IMR-90 (cell line): ENCODE results near the gene RHOBTB3. TPM values are rescaled to one million over a fixed set of nuclear protein-coding genes. Genes with fewer than 3 reads are reported as not detected.
A peak's percentile ranks its signal among the peaks of the same experiment; 100 is the strongest.
"Not testable (repeated sequence)": the region's sequence is repeated elsewhere in the genome, so short reads cannot be mapped to it uniquely, and the experiment has no call there.

Experiments used
- ATAC-seq: fragments of 200-7000 bp; cut with Tn5 transposase; 2 replicates; pipeline ENCODE4 v1.9.1; 2020; ENCODE audit warnings: low read depth, mild to moderate bottlenecking, moderate library complexity
- BruUV-seq: library from RNA; stranded (reverse); fragments of 400-500 nt; replicated peaks from 2 replicates; lab custom pipeline; 2021; lab: Mats Ljungman, UMichigan
- CTCF ChIA-PET: fragments of 300-600 bp; formaldehyde crosslinking; extraction: SDS; loops from one replicate; lab custom pipeline; 2021; ENCODE audit warnings: antibody characterized with exemption; lab: Yijun Ruan, JAX
- POLR2A ChIA-PET: fragments of 300-600 bp; sonication (Branson Sonifier 250); formaldehyde crosslinking; loops from one replicate; lab custom pipeline; 2022; ENCODE audit warnings: antibody characterized with exemption; ENCODE audit not compliant: unreplicated experiment; lab: Charles Lee
- DNase-seq: peaks from one replicate; pipeline ENCODE4 v3.0.0; 2013
- H2AFZ ChIP-seq: replicated peaks from 2 replicates; pipeline ENCODE3; 2013; ENCODE audit warnings: low read length, mild to moderate bottlenecking; ENCODE audit not compliant: poor library complexity
- H2AK5ac ChIP-seq: 2 replicates; pipeline ENCODE4 v1.6.1; 2013; ENCODE audit warnings: low read depth, low read length, inconsistent platforms
- H2AK9ac ChIP-seq: replicated peaks from 2 replicates; pipeline ENCODE3; 2013; ENCODE audit warnings: mild to moderate bottlenecking, low read depth, low read length, moderate library complexity; ENCODE audit not compliant: poor library complexity
- H2BK120ac ChIP-seq: 2 replicates; pipeline ENCODE4 v1.6.1; 2013; ENCODE audit warnings: low read depth, low read length, inconsistent platforms
- H2BK15ac ChIP-seq: 3 replicates; pipeline ENCODE4 v1.6.1; 2013; ENCODE audit warnings: low read depth, low read length, inconsistent platforms
- H2BK20ac ChIP-seq: 2 replicates; pipeline ENCODE4 v1.6.1; 2013; ENCODE audit warnings: low read depth, mild to moderate bottlenecking, inconsistent platforms, low read length, moderate library complexity
- H2BK5ac ChIP-seq: 2 replicates; pipeline ENCODE4 v1.6.1; 2013; ENCODE audit warnings: mild to moderate bottlenecking, low read depth, low read length, inconsistent platforms; ENCODE audit not compliant: poor library complexity, severe bottlenecking
- H3K14ac ChIP-seq: replicated peaks from 2 replicates; pipeline ENCODE4 v1.6.1; 2013; ENCODE audit warnings: low read depth, low read length, inconsistent platforms
- H3K18ac ChIP-seq: 2 replicates; pipeline ENCODE4 v1.6.1; 2013; ENCODE audit warnings: low read depth, low read length, control low read depth
- H3K23ac ChIP-seq: 2 replicates; pipeline ENCODE4 v1.6.1; 2013; ENCODE audit warnings: low read depth, low read length, inconsistent platforms
- H3K27ac ChIP-seq: 2 replicates; pipeline ENCODE4 v1.5.1; 2013; ENCODE audit warnings: mild to moderate bottlenecking, control low read depth, low read length; ENCODE audit not compliant: insufficient read depth
- H3K27me3 ChIP-seq: 2 replicates; pipeline ENCODE4 v1.6.1; 2013; ENCODE audit warnings: low read length; ENCODE audit not compliant: control insufficient read depth, insufficient read depth
- H3K36me3 ChIP-seq: 2 replicates; pipeline ENCODE4 v1.6.1; 2013; ENCODE audit warnings: low read length, mixed read lengths; ENCODE audit not compliant: control insufficient read depth, insufficient read depth
- H3K4ac ChIP-seq: 2 replicates; pipeline ENCODE4 v1.6.1; 2013; ENCODE audit warnings: low read depth, low read length, inconsistent platforms
- H3K4me1 ChIP-seq: 2 replicates; pipeline ENCODE4 v1.6.1; 2013; ENCODE audit warnings: low read length, mixed read lengths; ENCODE audit not compliant: control insufficient read depth, insufficient read depth
- H3K4me2 ChIP-seq: 2 replicates; pipeline ENCODE4 v1.6.1; 2013; ENCODE audit warnings: low read depth, mild to moderate bottlenecking, control low read depth, low read length, moderate library complexity
- H3K4me3 ChIP-seq: 2 replicates; pipeline ENCODE4 v1.5.1; 2013; ENCODE audit warnings: low read depth, mild to moderate bottlenecking, control low read depth, low read length, moderate library complexity; ENCODE audit not compliant: insufficient read depth
- H3K56ac ChIP-seq: 2 replicates; pipeline ENCODE4 v1.6.1; 2013; ENCODE audit warnings: low read length, inconsistent platforms; ENCODE audit not compliant: insufficient read depth; ENCODE audit errors: extremely low read depth
- H3K79me1 ChIP-seq, 2 experiments: 2 replicates each; pipeline ENCODE4 v1.6.1; 2013; ENCODE audit warnings: low read length in 2 of 2, inconsistent platforms in 1 of 2, low read depth in 1 of 2
- H3K9ac ChIP-seq: 2 replicates; pipeline ENCODE4 v1.6.1; 2013; ENCODE audit warnings: low read depth, low read length, control low read depth
- H3K9me1 ChIP-seq: 2 replicates; pipeline ENCODE4 v1.6.1; 2013; ENCODE audit warnings: low read length, inconsistent platforms; ENCODE audit not compliant: insufficient read depth
- H3K9me3 ChIP-seq: 2 replicates; pipeline ENCODE4 v1.6.1; 2013; ENCODE audit warnings: low read length; ENCODE audit not compliant: control insufficient read depth, insufficient read depth
- H4K20me1 ChIP-seq: 2 replicates; pipeline ENCODE4 v1.6.1; 2013; ENCODE audit warnings: low read length, inconsistent platforms; ENCODE audit not compliant: insufficient read depth
- H4K5ac ChIP-seq: 2 replicates; pipeline ENCODE4 v1.6.1; 2013; ENCODE audit warnings: mild to moderate bottlenecking, low read depth, low read length, control low read depth
- H4K8ac ChIP-seq, 2 experiments: 2 replicates each; pipeline ENCODE4 v1.6.1; 2013; ENCODE audit warnings: low read depth in 2 of 2, low read length in 2 of 2, control low read depth in 1 of 2, inconsistent platforms in 1 of 2
- H4K91ac ChIP-seq: 2 replicates; pipeline ENCODE4 v1.6.1; 2013; ENCODE audit warnings: low read depth, low read length, inconsistent platforms; ENCODE audit not compliant: insufficient read depth
- WGBS, 2 experiments: methylation state at CpG; one replicate each; pipeline versions ENCODE4 v1.1.5 to v1.1.7; 2013; ENCODE audit warnings: missing lambda C conversion rate in 2 of 2; ENCODE audit not compliant: insufficient read length in 1 of 2; ENCODE audit errors: extremely low coverage in 2 of 2; 5-methylcytosine and 5-hydroxymethylcytosine counted together
- dilution Hi-C: fragments of 300-500 bp; cut with HindIII; formaldehyde crosslinking; loops from one replicate; pipeline ENCODE4 v1.14.3; 2018; ENCODE audit warnings: low sequenced_read_pairs; ENCODE audit not compliant: unreplicated experiment
- in situ Hi-C: fragments of 300-500 bp; cut with MboI; formaldehyde crosslinking; loops from 3 replicates; pipeline ENCODE4 v1.14.3; 2019; ENCODE audit warnings: low sequenced_read_pairs, inconsistent platforms, mixed read lengths
- intact Hi-C: fragments of 100-400 bp; cut with micrococcal nuclease; formaldehyde crosslinking; loops from 2 replicates; pipeline ENCODE4 v1.10.0; 2022
- polyA plus RNA-seq, 3 experiments: library from polyadenylated mRNA; depleted of rRNA; stranded (reverse); fragments of >200 nt; gene quantifications; 2 replicates each; pipeline ENCODE4 v1.2.3, GENCODE V29; 2012; ENCODE audit warnings: low replicate concordance in 1 of 3
- total RNA-seq: library from RNA; depleted of rRNA; stranded (reverse); fragments of >200 nt; gene quantifications from 2 replicates; pipeline ENCODE4 v1.2.3, GENCODE V29; 2012

The RHOBTB3 gene
- total and polyA plus RNA-seq, 2 of the 4 experiments (the other 2 are of a cell fraction), result 117 to 447 TPM

- H2AK5ac ChIP-seq, H2BK15ac ChIP-seq, dilution Hi-C loops, H3K79me1 ChIP-seq, H2AK9ac ChIP-seq, H3K36me3 ChIP-seq, intact Hi-C loops, H3K9me3 ChIP-seq, in situ Hi-C loops, H3K56ac ChIP-seq, H3K18ac ChIP-seq, POLR2A ChIA-PET, ATAC-seq, H3K9ac ChIP-seq, H3K4me3 ChIP-seq, H3K4me2 ChIP-seq, CTCF ChIA-PET, H4K5ac ChIP-seq, H2BK5ac ChIP-seq, DNase-seq, H3K9me1 ChIP-seq, H4K20me1 ChIP-seq, H3K14ac ChIP-seq, H3K4me1 ChIP-seq, BruUV-seq, H3K27me3 ChIP-seq, H2AFZ ChIP-seq, H3K23ac ChIP-seq, H4K8ac ChIP-seq: not testable (repeated sequence)
- Histone ChIP-seq H2BK20ac (peak overlapping the region; percentile 16; the same call in 1 of the 2 replicates), H3K4ac (peak overlapping the region; percentile 63; the same call in 1 of the 2 replicates), H4K91ac (peak overlapping the region; percentile 48; the same call in 1 of the 2 replicates), H2BK120ac (peak overlapping the region; percentile 39; the same call in 1 of the 2 replicates), H3K27ac (peak overlapping the region; percentile 27; the same call in 1 of the 2 replicates)
- WGBS, 2 experiments, result no CpG with 5 or more reads among the region's 5 CpGs
These were observed 17.9 kb upstream of the RHOBTB3 start for GRCh38 chr5:95713246-95713645.
